ENCODE results near the gene HES4.

The HES4 gene, protein sequence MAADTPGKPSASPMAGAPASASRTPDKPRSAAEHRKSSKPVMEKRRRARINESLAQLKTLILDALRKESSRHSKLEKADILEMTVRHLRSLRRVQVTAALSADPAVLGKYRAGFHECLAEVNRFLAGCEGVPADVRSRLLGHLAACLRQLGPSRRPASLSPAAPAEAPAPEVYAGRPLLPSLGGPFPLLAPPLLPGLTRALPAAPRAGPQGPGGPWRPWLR

DNA sequence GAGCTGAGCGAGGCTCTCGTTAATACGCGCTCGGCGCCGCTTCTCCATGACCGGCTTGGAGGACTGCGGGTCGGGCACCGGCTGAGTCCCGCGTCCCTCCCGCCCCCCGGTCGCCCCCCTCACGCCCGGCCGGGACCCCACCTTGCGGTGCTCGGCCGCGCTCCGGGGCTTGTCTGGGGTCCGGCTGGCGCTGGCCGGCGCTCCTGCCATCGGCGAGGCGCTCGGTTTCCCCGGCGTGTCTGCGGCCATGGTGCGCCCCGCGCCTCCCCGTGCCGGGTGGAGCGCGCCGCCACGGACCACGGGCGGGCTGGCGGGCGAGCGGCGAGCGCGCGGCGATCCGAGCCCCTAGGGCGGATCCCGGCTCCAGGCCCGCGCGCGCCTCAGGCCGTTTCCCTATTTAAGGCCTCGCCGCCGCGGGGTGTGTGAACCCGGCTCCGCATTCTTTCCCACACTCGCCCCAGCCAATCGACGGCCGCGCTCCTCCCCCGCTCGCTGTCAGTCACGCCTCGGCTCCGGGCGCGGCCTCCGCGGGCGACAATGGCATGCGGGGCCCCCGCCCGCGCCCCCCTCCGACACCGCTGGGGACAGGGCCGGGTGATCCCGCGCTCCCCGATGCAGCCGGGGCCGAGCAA is at the start of gene HES4:
HES4 (minus strand) TSS at position 373 of the 632 bp plus-strand sequence; CDS start at position 249, 124 bp downstream.
- in situ Hi-C loops (cut with MboI; ENCODE audit: low sequenced_read_pairs), result no loop called here

DNA sequence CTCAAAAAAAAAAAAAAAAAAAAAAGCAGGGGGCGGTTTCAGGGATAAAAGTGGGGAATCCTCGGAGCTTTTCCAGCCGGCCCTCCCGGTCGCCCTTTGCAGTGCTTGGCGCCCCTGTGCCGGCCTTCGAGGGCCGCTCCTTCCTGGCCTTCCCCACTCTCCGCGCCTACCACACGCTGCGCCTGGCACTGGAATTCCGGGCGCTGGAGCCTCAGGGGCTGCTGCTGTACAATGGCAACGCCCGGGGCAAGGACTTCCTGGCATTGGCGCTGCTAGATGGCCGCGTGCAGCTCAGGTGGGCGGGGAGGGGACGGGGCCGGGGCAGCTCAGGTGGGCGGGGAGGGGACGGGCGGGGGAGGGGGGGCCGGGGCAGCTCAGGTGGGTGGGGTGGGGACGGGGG is 48.9 kb upstream of the HES4 start:
- in situ Hi-C loops (cut with MboI; ENCODE audit: low sequenced_read_pairs), result no loop called here

GRCh38 chr1:1047963-1048362 is 48.1 kb upstream of the HES4 start:
- in situ Hi-C loops (cut with MboI; ENCODE audit: low sequenced_read_pairs), result no loop called here

DNA sequence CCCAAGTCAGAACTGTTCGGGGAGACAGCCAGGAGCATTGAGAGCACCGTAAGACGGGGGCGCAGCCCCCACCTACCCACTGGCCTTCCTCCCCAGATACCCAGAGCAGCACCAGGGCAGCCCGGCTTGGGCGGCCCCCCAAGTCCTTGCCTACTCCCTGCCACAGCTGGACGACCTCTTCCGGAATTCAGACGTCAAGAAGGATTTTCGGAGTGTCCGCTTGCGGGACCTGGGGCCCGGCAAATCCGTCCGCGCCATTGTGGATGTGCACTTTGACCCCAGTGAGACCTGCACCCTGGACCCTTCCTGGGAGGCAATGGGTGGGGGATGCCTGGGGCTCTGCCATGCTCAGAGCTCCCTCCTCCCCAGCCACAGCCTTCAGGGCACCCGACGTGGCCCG is 47.5 kb upstream of the HES4 start:
- in situ Hi-C loops (cut with MboI; ENCODE audit: low sequenced_read_pairs), result no loop called here

- in situ Hi-C loops (cut with MboI; ENCODE audit: low sequenced_read_pairs), result no loop called here
These were observed 46.9 kb upstream of the HES4 start for GRCh38 chr1:1046767-1047166.

DNA sequence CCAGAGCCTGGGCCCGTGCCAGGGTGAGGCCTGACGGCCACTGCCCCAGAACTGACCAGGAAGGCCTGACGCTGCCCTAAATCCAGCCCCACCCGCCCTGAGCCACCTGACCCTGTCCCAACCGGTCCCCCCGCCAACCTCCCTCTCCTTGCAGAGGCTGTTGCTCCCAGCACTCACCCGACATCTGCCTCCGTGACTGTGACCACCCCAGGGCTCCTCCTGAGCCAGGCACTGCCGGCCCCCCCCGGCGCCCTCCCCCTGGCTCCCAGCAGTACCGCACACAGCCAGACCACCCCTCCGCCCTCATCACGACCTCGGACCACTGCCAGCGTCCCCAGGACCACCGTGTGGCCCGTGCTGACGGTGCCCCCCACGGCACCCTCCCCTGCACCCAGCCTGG is 46.3 kb upstream of the HES4 start:
- in situ Hi-C loops (cut with MboI; ENCODE audit: low sequenced_read_pairs), result no loop called here

DNA sequence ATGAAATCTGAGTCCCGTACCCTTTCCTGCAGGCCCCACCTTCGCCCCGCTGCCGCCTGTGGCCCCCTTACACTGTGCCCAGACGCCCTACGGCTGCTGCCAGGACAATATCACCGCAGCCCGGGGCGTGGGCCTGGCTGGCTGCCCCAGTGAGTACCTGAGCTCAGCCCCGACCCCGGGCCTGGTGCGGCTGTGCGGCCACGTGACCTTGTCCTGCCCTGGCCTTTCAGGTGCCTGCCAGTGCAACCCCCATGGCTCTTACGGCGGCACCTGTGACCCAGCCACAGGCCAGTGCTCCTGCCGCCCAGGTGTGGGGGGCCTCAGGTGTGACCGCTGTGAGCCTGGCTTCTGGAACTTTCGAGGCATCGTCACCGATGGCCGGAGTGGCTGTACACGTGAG is 45.2 kb upstream of the HES4 start:
- in situ Hi-C loops (cut with MboI; ENCODE audit: low sequenced_read_pairs), result no loop called here

- in situ Hi-C loops (cut with MboI; ENCODE audit: low sequenced_read_pairs), result no loop called here
These were observed 44.7 kb upstream of the HES4 start for GRCh38 chr1:1044455-1045078.

GRCh38 chr1:1043921-1044320 is 44.0 kb upstream of the HES4 start:
- in situ Hi-C loops (cut with MboI; ENCODE audit: low sequenced_read_pairs), result no loop called here

DNA sequence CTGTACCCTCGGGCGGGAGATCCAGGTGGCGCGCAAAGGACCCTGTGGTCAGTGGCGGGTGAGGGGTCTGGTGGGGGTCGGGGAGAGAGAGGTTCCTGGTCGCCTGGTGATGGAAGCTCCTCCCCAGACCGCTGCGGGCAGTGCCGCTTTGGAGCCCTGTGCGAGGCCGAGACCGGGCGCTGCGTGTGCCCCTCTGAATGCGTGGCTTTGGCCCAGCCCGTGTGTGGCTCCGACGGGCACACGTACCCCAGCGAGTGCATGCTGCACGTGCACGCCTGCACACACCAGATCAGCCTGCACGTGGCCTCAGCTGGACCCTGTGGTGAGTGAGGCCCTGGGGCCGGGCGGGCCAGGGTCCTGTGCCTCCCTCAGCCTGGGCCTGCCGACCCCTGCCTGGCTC is 43.5 kb upstream of the HES4 start:
- in situ Hi-C loops (cut with MboI; ENCODE audit: low sequenced_read_pairs), result no loop called here

GRCh38 chr1:1042835-1043234 is 42.9 kb upstream of the HES4 start:
- in situ Hi-C loops (cut with MboI; ENCODE audit: low sequenced_read_pairs), result no loop called here

DNA sequence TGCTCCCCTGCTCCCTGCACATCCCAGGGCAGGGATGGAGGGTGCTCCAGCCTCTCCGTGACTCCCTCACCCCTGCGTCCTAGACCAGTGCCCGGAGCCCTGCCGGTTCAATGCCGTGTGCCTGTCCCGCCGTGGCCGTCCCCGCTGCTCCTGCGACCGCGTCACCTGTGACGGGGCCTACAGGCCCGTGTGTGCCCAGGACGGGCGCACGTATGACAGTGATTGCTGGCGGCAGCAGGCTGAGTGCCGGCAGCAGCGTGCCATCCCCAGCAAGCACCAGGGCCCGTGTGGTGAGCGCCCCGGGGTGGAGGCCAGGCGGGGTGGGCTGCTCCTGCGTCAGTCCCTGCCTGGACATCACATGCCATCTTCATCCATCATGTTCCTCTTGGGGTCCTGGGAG is 42.0 kb upstream of the HES4 start:
- in situ Hi-C loops (cut with MboI; ENCODE audit: low sequenced_read_pairs), result no loop called here

DNA sequence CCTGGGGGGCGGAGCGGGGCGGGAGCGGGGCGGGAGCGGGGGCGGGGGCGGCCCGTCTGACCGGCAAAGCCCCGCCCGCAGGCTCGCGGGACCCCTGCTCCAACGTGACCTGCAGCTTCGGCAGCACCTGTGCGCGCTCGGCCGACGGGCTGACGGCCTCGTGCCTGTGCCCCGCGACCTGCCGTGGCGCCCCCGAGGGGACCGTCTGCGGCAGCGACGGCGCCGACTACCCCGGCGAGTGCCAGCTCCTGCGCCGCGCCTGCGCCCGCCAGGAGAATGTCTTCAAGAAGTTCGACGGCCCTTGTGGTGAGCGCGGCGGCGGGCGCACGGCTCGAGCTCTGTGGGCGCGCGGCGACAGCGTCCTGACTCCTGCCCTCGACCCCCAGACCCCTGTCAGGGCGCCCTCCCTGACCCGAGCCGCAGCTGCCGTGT is 41.2 kb upstream of the HES4 start:
- in situ Hi-C loops (cut with MboI; ENCODE audit: low sequenced_read_pairs), result no loop called here

DNA sequence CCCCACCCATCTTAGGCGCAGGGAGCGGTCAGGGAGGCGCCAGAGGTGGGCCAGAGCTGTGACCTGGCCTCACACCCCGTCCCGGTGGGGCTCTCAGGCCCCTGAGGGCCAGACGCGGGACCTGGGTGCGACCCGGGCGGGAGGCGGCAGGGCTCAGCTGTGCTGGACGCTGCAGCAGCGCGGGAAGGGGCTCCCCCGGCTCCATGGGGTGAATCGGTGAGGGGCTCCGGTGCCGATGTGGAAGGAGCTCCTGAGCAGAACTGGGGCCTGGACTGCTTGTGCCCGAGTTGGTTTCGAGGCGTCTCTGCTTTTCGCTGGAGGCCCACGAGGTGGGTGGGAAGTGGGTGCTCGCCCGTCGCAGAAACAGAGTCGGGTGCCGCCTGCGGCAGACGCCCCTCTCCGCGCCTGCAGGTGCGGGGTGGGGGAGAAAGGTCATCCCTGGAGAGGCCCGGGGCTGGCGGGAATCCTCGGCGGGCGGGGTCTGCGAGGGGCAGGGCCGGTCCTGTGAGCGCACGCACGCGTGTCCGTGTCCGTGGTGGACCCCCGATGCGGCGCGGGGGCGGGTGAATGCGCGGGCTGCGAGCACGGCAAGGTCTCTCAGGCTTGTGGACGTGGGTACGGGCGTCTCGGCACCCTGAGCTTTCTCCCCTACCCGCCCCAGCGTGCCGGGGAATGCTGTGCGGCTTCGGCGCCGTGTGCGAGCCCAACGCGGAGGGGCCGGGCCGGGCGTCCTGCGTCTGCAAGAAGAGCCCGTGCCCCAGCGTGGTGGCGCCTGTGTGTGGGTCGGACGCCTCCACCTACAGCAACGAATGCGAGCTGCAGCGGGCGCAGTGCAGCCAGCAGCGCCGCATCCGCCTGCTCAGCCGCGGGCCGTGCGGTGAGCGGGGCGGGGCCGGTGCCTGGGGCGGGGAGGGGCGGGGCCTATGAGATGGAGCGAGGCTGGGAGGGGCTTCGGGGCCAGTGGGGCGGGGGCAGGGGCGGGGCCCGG is 40.4 kb upstream of the HES4 start:
- in situ Hi-C loops (cut with MboI; ENCODE audit: low sequenced_read_pairs), result no loop called here

DNA sequence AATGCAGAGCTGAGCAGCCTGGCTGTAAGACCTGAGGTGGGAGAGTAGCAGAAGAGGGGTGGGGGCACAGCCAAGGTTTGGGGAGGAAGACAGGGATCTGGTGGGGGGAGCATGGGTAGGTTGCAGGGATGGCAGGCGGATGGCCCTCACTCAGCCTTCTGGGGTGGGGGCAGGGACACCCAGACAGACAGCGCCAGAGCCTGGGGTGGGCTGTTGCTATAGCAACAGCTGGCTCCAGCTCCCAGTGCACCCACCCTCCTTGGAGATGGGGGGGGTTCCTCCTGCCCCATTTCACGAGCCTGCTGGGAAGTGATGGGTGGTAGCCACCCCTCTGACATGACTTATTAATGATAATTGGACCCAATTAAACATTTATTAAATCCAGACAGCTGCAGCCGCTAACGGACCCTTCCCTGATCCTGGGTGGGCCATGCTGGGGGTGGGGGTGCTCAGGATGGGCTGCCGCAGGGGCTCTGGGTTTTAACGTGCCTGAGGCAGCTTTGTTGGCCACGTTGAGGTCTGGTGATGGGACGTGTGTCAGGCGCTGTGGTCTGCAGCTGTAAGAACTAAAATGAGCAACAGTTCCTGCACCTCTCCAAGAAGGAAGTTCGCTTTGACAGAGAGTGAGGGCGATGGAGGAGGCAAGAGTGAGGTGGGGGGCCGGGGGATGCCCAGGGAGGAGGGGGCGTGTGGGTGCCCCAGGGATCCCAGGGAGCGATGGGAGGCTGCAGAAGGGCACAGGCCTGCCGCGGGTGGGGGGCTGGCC is 39.4 kb upstream of the HES4 start:
- in situ Hi-C loops (cut with MboI; ENCODE audit: low sequenced_read_pairs), result no loop called here

DNA sequence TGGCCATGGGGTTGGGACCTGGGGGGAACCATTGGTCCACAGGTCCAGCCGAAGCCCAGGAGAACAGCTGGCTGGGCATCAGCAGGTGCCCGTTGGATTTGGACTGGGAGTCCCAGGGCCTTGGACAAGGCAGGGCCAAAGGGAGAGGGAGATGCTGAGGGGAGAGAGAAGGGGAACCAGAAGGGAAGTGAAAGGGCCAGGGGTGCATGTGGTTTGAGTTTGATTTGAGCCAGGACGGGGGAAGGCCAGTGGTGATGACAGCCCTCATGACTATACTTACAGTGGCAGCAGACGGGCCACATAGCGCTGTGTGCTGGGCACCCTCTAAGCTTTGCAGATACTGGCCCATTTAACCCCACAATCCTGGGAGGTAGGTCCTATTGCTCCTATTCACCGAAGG is 38.8 kb upstream of the HES4 start:
- in situ Hi-C loops (cut with MboI; ENCODE audit: low sequenced_read_pairs), result no loop called here

DNA sequence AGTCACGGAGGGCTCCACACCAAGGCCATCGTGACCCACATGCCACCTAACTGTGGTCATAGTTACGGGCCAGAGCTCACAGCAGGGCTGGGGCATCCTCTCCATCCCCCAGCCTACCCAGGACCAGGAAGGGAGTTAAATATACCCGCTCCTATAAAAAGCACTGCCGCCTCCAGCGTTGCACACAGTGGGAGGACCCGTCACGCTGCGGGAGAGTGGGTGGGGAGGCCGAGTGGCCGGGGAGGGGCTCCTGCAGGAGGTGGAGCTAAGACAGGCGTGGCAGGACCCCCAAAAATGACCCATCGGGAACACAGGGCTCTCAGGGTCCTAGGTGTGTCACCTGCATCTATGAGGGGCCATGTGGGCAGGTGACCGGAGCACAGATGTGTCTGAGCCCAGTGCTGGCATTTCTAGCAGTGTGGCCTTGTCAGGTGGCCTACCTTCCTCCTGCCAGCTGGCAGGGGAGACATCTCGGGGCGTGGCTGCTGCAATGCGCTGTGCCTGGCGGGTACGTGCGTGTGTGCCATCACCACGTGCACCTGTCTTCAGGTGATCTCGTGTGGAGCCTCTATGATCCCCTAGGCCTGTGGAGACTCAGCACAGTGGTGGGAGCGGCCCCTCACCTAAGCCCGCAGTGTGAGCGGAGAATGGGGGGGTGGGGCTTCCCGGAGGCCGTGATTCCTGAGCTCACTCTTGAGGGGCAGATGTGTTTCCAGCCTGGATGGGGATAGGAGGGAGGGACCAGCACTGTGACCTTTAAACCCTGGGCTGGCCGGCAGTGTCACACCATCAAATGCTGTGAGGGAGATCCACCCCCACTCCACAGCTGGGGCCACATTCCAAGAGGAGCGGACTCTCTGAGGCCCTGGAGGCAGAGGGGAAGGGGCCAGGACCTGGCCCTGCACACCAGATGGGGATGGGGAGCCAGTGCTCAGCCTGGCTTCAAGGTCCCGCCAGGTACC is 37.8 kb upstream of the HES4 start:
- in situ Hi-C loops (cut with MboI; ENCODE audit: low sequenced_read_pairs), result no loop called here

DNA sequence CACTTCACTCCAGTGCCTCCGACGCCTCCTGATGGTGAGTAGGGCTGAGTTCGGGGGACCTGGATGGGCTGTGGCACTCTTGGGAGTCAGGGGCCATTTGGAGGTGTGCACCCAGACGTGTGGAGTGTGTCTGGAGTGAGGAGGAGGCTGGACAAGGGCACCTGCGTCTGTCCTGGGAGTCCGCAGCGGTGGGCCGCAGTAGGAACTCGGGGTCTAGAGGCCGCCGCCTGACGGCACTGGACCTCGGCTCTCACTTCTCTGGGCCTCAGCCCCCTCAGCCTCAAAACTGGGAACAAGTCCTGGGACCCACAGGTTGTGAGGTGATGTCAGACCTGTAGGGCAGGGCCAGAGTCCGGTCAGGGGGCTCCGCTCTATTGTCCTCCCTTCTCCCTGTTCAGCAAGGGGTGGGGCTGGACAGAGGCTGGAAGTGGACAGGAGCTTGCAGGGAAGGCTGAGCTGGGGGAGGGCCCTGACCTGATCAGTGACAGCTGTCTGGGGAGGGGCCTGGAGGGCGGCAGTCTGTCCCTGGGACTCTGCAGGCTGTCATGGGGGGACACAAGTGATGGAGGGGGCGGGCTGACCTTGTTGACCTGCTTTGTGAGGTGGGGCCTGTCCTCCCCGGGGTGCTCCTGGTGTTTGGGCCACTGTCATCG is 35.5 kb upstream of the HES4 start:
- in situ Hi-C loops (cut with MboI; ENCODE audit: low sequenced_read_pairs), result no loop called here

GRCh38 chr1:1034439-1034781 is 34.5 kb upstream of the HES4 start:
- in situ Hi-C loops (cut with MboI; ENCODE audit: low sequenced_read_pairs), result no loop called here
